ENCODE data around the gene ALLC. TPM values are rescaled to one million over a fixed set of nuclear protein-coding genes. Genes with fewer than 3 reads are reported as not detected.

The ALLC gene
- total RNA-seq, 2 experiments from 2014 or later = not detected

GRCh38 chr2:3725458-3726250 is 67.7 kb downstream of the ALLC start:
- H3K27me3 Mint-ChIP-seq = peaks cover 7% of the 10 kb centered on the region
- H3K4me1 Mint-ChIP-seq = no peaks in the 10 kb centered on the region
- ChIA-PET CTCF (no interaction called here), POLR2A (no interaction called here)
- H3K9me3 Mint-ChIP-seq = no peaks in the 10 kb centered on the region
- DNase-seq = no peak
- H3K36me3 Mint-ChIP-seq (ENCODE audit: low read depth) = no peaks in the 10 kb centered on the region
- H3K4me3 Mint-ChIP-seq = no peak overlapping the region
- no peak overlapping the region for H3K27ac Mint-ChIP-seq

- Mint-ChIP-seq H3K4me1 (no peaks in the 10 kb centered on the region), H3K27ac (no peak overlapping the region), H3K36me3 (ENCODE audit: low read depth) (no peaks in the 10 kb centered on the region), H3K4me3 (no peak overlapping the region), H3K27me3 (peaks cover 4% of the 10 kb centered on the region), H3K9me3 (no peaks in the 10 kb centered on the region)
- CTCF ChIA-PET = no interaction called here
- no peak for DNase-seq
- POLR2A ChIA-PET = no interaction called here
Measured at GRCh38 chr2:3726511-3726910, 68.5 kb downstream of the ALLC start.

GRCh38 chr2:3727397-3728045 is 69.5 kb downstream of the ALLC start:
- CTCF ChIA-PET = interaction anchor here (1.1 kb wide), 1 partner anchor 80 kb away, joined by 3 read pairs; no protein-coding TSS in a partner anchor
- Mint-ChIP-seq H3K4me3 (no peak overlapping the region), H3K27me3 (peaks cover 4% of the 10 kb centered on the region), H3K4me1 (no peaks in the 10 kb centered on the region), H3K36me3 (ENCODE audit: low read depth) (no peaks in the 10 kb centered on the region), H3K27ac (no peak overlapping the region), H3K9me3 (no peaks in the 10 kb centered on the region)
- no peak for DNase-seq
- POLR2A ChIA-PET = no interaction called here

GRCh38 chr2:3728104-3729054 is 70.4 kb downstream of the ALLC start:
- ChIA-PET POLR2A (no interaction called here), CTCF (interaction anchor here (1.0 to 1.1 kb wide), 2 partner anchors 77 to 79 kb away, joined by 3 read pairs; no protein-coding TSS in a partner anchor)
- no peak overlapping the region for H3K27ac Mint-ChIP-seq
- H3K4me3 Mint-ChIP-seq = no peak overlapping the region
- DNase-seq = no peak
- no peaks in the 10 kb centered on the region for H3K36me3 Mint-ChIP-seq (ENCODE audit: low read depth)
- no peaks in the 10 kb centered on the region for H3K9me3 Mint-ChIP-seq
- no peaks in the 10 kb centered on the region for H3K4me1 Mint-ChIP-seq
- H3K27me3 Mint-ChIP-seq = peaks cover 4% of the 10 kb centered on the region

GRCh38 chr2:3729055-3729448 is 71.1 kb downstream of the ALLC start:
- H3K4me1 Mint-ChIP-seq = no peaks in the 10 kb centered on the region
- CTCF ChIA-PET = interaction anchor here (1.0 kb wide), 1 partner anchor 77 kb away, joined by 3 read pairs; no protein-coding TSS in a partner anchor
- peaks cover 4% of the 10 kb centered on the region for H3K27me3 Mint-ChIP-seq
- H3K36me3 Mint-ChIP-seq (ENCODE audit: low read depth) = no peaks in the 10 kb centered on the region
- H3K9me3 Mint-ChIP-seq = no peaks in the 10 kb centered on the region
- POLR2A ChIA-PET = no interaction called here
- no peak overlapping the region for H3K4me3 Mint-ChIP-seq
- no peak overlapping the region for H3K27ac Mint-ChIP-seq
- DNase-seq = no peak

- Mint-ChIP-seq H3K4me1 (no peaks in the 10 kb centered on the region), H3K4me3 (no peak overlapping the region), H3K9me3 (no peaks in the 10 kb centered on the region), H3K36me3 (ENCODE audit: low read depth) (no peaks in the 10 kb centered on the region), H3K27ac (no peak overlapping the region), H3K27me3 (peaks cover 4% of the 10 kb centered on the region)
- ChIA-PET POLR2A (no interaction called here), CTCF (interaction anchor here (1.0 kb wide), 1 partner anchor 78 kb away, joined by 3 read pairs; no protein-coding TSS in a partner anchor)
- DNase-seq = no peak
Measured at GRCh38 chr2:3729786-3730185, 71.8 kb downstream of the ALLC start.

- ChIA-PET POLR2A (interaction anchor here (0.6 to 0.7 kb wide), 2 partner anchors 25 to 76 kb away, joined by 3 to 5 read pairs; no protein-coding TSS in a partner anchor), CTCF (no interaction called here)
- no peak for DNase-seq
- no peaks in the 10 kb centered on the region for H3K9me3 Mint-ChIP-seq
- no peak overlapping the region for H3K4me3 Mint-ChIP-seq
- no peaks in the 10 kb centered on the region for H3K4me1 Mint-ChIP-seq
- no peak overlapping the region for H3K27ac Mint-ChIP-seq
- peaks cover 4% of the 10 kb centered on the region for H3K27me3 Mint-ChIP-seq
- no peaks in the 10 kb centered on the region for H3K36me3 Mint-ChIP-seq (ENCODE audit: low read depth)
Measured at GRCh38 chr2:3730646-3731045, 72.6 kb downstream of the ALLC start.

- H3K27ac Mint-ChIP-seq = no peak overlapping the region
Measured at GRCh38 chr2:3731829-3732228, 73.8 kb downstream of the ALLC start.

GRCh38 chr2:3736112-3736511 is 78.1 kb downstream of the ALLC start:
- no peak overlapping the region for H3K4me3 Mint-ChIP-seq
- H3K9me3 Mint-ChIP-seq = no peaks in the 10 kb centered on the region
- H3K27ac Mint-ChIP-seq = no peak overlapping the region
- ChIA-PET POLR2A (no interaction called here), CTCF (no interaction called here)
- peaks cover 2% of the 10 kb centered on the region for H3K27me3 Mint-ChIP-seq
- no peaks in the 10 kb centered on the region for H3K36me3 Mint-ChIP-seq (ENCODE audit: low read depth)
- no peaks in the 10 kb centered on the region for H3K4me1 Mint-ChIP-seq
- no peak for DNase-seq

More at GRCh38 chr2:3731829-3732228, 73.8 kb downstream of the ALLC start:
- no peaks in the 10 kb centered on the region for H3K9me3 Mint-ChIP-seq
- H3K4me1 Mint-ChIP-seq = no peaks in the 10 kb centered on the region
- no peaks in the 10 kb centered on the region for H3K36me3 Mint-ChIP-seq (ENCODE audit: low read depth)
- no peak overlapping the region for H3K4me3 Mint-ChIP-seq
- POLR2A ChIA-PET = no interaction called here
- peaks cover 4% of the 10 kb centered on the region for H3K27me3 Mint-ChIP-seq
- no peak for DNase-seq
- CTCF ChIA-PET = interaction anchor here (1.0 kb wide), 1 partner anchor 48 kb away, joined by 3 read pairs; no protein-coding TSS in a partner anchor

- no peaks in the 10 kb centered on the region for H3K4me1 Mint-ChIP-seq
- CTCF ChIA-PET = no interaction called here
- DNase-seq = no peak
- no peaks in the 10 kb centered on the region for H3K9me3 Mint-ChIP-seq
- H3K36me3 Mint-ChIP-seq (ENCODE audit: low read depth) = no peaks in the 10 kb centered on the region
- H3K4me3 Mint-ChIP-seq = no peak overlapping the region
- H3K27ac Mint-ChIP-seq = no peak overlapping the region
- peaks cover 2% of the 10 kb centered on the region for H3K27me3 Mint-ChIP-seq
- POLR2A ChIA-PET = no interaction called here
Measured at GRCh38 chr2:3737128-3737527, 79.1 kb downstream of the ALLC start.

GRCh38 chr2:3738454-3738853 is 80.5 kb downstream of the ALLC start:
- no peaks in the 10 kb centered on the region for H3K9me3 Mint-ChIP-seq
- POLR2A ChIA-PET = no interaction called here
- CTCF ChIA-PET = no interaction called here

GRCh38 chr2:3739313-3739712 is 81.3 kb downstream of the ALLC start:
- Mint-ChIP-seq H3K27me3 (peaks cover 2% of the 10 kb centered on the region), H3K4me1 (no peaks in the 10 kb centered on the region), H3K9me3 (no peaks in the 10 kb centered on the region), H3K4me3 (no peak overlapping the region), H3K27ac (no peak overlapping the region), H3K36me3 (ENCODE audit: low read depth) (no peaks in the 10 kb centered on the region)
- CTCF ChIA-PET = no interaction called here
- DNase-seq = no peak
- POLR2A ChIA-PET = no interaction called here

More at GRCh38 chr2:3738454-3738853, 80.5 kb downstream of the ALLC start:
- peak; percentile 13 for DNase-seq
- H3K27me3 Mint-ChIP-seq = peaks cover 2% of the 10 kb centered on the region
- no peaks in the 10 kb centered on the region for H3K36me3 Mint-ChIP-seq (ENCODE audit: low read depth)
- no peaks in the 10 kb centered on the region for H3K4me1 Mint-ChIP-seq
- H3K27ac Mint-ChIP-seq = no peak overlapping the region
- no peak overlapping the region for H3K4me3 Mint-ChIP-seq

- Mint-ChIP-seq H3K36me3 (ENCODE audit: low read depth) (no peaks in the 10 kb centered on the region), H3K4me1 (no peaks in the 10 kb centered on the region), H3K9me3 (no peaks in the 10 kb centered on the region), H3K4me3 (no peak overlapping the region), H3K27me3 (peaks cover 2% of the 10 kb centered on the region), H3K27ac (no peak overlapping the region)
- ChIA-PET POLR2A (no interaction called here), CTCF (interaction anchor here (1.2 kb wide), 1 partner anchor 13 kb away, joined by 3 read pairs; no protein-coding TSS in a partner anchor)
- DNase-seq = no peak
Measured at GRCh38 chr2:3741396-3741795, 83.4 kb downstream of the ALLC start.
